GM18951 (cell line): ENCODE data around the gene CRTAP.

Experiments
- POLR2A ChIP-seq: IDR thresholded peaks from 4 replicates; pipeline ENCODE4 v1.6.1; 2011; ENCODE audit warnings: mild to moderate bottlenecking; ENCODE audit not compliant: insufficient read length, insufficient read depth; ENCODE audit errors: extremely low read depth
- in situ Hi-C: fragments of 300-500 bp; cut with MboI; formaldehyde crosslinking; loops from one replicate; pipeline ENCODE4 v1.12.0; 2022; ENCODE audit warnings: low sequenced_read_pairs, mixed read lengths, inconsistent platforms; ENCODE audit not compliant: unreplicated experiment

CRTAP gene

DNA sequence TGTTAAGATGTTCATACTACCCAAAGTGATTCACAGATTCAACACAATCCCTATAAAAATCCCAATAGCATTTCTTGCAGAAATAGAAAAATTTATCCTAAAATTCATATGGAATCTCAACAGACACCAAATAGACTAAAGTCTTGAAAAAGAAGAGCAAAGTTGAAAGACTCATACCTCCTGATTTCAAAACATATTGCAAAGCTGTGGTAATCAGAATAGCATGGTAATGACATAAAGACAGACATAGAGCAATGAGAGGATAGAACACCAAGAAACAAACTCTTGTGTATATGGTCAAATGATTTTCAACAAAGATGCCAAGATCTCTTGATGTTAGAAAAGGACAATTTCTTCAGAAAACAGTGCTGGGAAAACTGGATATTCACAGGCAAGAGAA lies 25.1 kb upstream of the CRTAP start:
- no peak for TF ChIP-seq POLR2A
- in situ Hi-C loops, result loop anchor here (25.0 kb wide), 1 partner anchor 351 kb away; no protein-coding TSS in a partner anchor

DNA sequence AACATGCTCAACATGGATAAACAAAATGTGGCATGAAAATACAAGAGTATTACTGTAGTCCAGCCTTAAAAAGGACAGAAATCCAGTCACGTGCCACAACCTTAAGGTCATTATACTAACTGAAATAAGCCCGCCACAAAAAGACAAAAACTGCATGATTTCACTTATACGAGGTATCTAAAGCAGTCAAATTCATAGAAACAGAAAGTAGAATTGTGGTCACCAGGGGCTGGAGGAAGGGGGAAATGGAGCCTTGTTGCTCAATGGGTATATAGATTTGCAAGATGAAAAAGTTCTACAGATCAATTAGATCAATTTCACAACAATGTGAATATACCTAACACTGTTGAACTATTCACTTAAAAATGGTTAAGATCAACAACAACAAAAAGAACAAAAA lies 24.3 kb upstream of the CRTAP start:
- TF ChIP-seq POLR2A, result no peak
- in situ Hi-C loops, result loop anchor here (25.0 kb wide), 1 partner anchor 352 kb away; no protein-coding TSS in a partner anchor

DNA sequence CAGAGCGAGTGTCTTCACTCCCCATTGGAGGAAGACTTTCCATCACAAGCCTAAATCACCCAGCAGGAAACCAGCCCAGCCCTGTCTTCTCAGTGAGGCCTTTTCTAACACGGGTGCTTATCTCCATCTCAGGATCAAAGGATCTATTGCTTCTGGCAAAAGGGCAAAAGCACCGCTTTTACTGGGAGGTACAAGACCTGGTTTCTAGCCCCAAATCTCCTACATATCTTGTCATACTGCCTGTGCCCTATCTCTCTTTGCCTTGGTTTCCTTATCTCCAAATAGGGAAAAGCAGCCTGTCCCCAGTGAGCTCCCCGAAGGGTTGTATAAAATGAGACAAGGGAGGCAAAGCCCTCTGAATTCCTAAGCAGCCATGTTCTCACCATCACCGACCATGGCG lies 22.1 kb upstream of the CRTAP start:
- TF ChIP-seq POLR2A, result no peak
- in situ Hi-C loops, result loop anchor here (25.0 kb wide), 1 partner anchor 354 kb away; no protein-coding TSS in a partner anchor

DNA sequence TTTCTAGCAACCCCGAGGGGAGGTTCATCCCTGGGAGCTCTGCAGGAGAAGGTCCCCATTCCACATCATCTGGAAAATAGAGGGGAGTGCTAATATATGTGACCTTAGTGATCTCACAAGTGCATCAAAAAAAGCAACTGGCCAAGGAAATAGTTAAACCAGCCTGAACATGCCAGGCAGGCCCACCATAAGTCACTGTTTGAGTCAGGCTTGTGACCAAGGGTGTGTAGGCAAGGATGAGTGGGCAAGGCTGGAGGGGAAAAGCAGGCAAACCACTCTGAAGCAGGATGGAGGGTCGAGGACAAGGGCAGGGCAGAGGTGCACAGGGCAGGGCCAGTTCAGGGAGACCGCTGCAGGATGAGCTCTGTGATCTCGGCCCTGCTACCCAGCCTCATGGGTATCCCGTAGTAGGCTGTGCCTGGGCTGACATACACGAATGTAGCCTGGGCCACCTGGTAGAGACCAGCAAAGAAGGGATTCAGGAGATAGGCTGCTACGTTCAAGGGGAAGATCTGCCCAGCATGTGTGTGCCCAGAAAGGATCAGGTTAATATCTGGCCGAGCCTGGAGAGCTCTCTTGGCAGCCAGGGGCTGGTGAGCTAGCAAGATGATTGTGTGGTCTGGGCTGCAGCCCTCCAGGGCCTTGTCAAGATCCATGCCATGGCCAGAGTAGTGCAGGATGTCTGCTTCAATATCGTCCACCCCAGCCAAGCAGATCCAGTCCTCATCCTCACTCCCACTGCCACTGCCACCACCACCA lies 21.1 kb upstream of the CRTAP start:
- no peak for TF ChIP-seq POLR2A
- in situ Hi-C loops, result loop anchor here (25.0 kb wide), 1 partner anchor 355 kb away; no protein-coding TSS in a partner anchor

DNA sequence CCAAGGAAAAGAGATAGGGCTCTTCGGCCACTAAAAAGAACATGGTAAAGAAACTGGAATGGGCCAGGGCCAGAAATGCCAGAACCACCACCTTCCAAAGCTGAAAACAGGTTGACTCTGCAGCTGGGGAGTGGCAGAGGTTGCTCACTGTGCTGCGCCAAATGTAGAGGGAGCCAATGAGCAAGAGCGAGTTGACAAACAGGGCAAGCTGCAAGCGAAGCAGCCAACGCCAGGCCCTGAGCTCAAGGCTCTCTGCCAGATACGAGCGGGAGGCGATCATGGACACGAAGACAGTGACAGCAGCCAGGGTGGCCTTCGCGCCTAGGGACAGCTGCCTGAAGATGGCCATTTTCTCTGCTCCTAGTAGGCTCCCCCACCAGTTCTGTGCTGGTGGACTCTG lies 20.0 kb upstream of the CRTAP start:
- in situ Hi-C loops, result loop anchor here (25.0 kb wide), 1 partner anchor 357 kb away; no protein-coding TSS in a partner anchor
- TF ChIP-seq POLR2A, result no peak

DNA sequence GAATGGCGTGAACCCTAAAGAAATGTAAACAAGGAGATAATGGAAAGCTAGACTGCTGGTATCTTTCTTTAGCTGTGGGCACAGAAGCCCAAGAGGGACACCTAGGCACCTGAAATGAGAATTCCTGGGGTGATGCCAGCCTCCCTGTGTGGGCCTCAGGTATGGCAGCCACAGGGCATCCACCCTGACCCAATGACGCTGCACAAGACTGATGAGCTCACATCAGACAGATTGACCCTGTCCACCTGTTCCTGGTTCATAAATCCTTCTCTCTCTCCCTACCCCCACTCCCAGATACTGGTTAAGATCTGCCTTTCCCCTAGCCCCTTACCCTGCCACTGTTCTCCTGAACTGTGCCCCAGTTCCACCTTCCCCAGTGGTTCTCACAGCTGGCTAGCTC lies 18.4 kb upstream of the CRTAP start:
- TF ChIP-seq POLR2A, result no peak
- in situ Hi-C loops, result loop anchor here (25.0 kb wide), 1 partner anchor 358 kb away; no protein-coding TSS in a partner anchor

DNA sequence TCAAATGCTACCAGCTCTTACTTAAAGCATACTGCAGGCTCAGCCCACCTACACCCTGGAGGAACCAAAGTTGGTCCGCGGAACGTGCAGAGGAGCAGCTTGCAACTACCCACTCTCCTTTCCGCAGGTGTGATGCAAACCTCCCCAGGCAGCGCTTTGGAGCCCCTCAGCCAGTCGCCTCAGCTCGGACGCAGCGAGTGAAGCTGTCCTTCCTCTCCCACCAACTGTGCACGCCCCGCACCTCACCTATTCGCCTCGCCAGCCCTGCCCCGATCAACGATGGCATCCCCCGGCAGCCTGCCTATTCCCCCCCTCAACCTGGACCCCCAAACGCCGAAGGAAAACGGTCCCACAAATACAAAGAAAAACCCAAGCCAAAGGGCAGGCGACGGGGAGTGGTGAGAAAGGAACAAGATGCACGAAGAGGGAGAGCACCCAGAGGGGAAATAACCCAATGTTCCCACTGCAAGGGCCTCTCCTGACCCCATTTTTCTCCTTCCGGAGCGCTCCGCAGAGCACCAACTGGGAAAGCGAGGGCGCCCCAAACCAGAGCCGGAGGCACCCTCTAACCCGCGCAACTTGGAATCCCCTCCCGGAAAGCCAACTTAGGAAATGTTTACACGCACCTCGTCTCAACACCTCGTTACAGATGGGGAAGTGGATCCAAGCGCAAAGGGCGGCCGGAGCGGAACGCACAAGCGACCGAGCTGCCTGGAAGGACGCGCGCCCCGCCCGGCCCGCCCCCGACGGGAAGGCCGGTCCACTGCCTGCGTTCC lies 17.5 kb upstream of the CRTAP start:
- TF ChIP-seq POLR2A, result no peak
- in situ Hi-C loops, result loop anchor here (25.0 kb wide), 1 partner anchor 359 kb away; no protein-coding TSS in a partner anchor

DNA sequence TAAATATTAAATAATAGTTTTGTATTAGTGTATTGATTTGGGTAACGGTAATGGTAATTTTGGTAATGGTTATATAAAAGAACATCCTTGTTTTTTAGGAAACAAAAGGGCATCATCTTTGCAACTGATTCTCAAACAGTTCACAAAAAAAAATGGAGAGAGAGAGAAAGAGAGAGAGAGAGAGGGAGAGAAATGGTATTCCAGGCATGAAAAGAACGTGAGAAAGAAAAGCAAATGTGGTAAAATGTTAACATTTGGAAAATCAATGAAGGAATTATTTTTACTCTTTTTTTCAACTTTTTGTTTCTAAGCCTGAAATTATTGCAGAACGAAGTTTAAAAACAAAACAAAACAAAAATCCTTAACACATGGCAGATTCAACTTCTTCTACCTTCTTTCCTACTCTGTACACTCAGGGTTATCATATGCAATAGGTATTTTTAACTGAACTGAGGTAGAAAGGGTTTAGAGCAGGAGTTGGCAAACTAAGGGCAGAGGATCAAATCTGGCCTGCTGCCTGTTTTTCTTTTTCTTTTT lies 14.6 kb upstream of the CRTAP start:
- TF ChIP-seq POLR2A, result no peak
- in situ Hi-C loops, result loop anchor here (25.0 kb wide), 1 partner anchor 362 kb away; no protein-coding TSS in a partner anchor

DNA sequence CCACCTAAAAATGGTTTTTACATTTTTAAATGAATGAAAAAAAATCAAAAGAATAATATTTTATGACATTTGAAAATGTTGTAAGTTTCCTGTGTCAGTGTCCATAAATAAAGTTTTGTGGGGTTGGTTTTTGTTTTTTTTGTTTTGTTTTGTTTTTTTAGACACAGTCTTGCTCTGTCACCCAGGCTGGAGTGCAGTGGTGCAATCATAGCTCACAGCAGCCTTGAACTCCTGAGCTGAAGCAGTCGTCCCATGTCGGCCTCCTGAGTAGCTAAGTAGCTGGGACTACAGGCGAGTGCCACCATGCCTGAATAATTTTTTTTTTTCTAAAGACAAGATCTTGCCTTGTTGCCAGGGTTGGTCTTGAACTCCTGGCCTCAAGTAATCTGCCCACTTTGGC lies 14.1 kb upstream of the CRTAP start:
- in situ Hi-C loops, result loop anchor here (25.0 kb wide), 1 partner anchor 362 kb away; no protein-coding TSS in a partner anchor
- TF ChIP-seq POLR2A, result no peak

DNA sequence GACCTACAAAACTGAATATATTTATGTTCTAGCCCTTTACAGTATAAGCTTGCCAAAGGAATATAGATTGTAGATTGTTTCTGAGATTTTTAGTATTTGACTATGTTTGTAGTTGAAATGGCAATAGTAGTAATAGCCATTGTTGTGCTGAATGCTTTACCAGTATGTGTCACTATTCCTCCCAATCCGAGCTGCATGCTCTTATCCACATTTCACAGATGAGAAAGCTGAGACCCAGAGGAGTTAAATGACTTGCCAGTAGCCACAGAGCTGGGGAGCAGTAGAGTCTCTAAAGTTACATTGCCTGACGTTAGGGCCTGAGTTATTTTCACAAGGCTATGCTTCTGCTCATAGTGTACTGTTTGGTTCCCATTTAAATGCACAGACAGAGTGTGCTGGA lies 13.6 kb upstream of the CRTAP start:
- no peak for TF ChIP-seq POLR2A
- in situ Hi-C loops, result no loop called here

DNA sequence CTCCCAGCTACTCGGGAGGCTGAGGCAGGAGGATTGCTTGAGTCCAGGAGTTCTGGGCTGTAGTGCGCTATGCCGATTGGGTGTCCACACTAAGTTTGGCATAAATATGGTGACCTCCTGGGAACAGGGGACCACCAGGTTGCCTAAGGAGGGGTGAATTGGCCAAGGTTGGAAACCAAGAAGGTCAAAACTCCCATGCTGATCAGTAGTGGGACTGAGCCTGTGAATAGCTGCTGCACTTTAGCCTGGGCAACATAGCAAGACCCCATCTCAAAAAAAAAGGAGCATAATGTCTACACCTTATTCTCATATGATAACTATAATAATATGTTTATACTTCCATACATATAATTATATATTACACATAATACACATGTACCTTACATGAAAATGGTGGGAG lies 10.8 kb upstream of the CRTAP start:
- in situ Hi-C loops, result no loop called here
- no peak for TF ChIP-seq POLR2A

DNA sequence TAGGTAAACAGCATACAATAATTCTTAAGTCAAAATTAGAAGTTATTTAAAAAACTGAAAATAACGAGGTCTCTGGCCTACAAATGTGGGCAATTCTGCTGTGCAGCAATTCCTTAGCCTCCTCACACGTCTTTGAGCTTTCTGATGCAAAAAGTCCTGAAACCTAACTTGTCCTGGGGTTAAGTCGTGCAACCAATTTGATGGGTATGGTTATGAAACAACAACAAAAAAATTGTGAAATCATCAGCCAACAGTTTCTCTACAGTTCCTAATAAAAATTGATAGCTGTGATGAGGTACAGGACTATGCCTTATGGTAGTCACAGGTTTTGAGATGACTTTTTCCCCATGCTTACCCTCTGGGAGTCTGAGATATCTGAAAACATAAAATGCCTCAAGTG lies 10.3 kb upstream of the CRTAP start:
- in situ Hi-C loops, result no loop called here
- no peak for TF ChIP-seq POLR2A

DNA sequence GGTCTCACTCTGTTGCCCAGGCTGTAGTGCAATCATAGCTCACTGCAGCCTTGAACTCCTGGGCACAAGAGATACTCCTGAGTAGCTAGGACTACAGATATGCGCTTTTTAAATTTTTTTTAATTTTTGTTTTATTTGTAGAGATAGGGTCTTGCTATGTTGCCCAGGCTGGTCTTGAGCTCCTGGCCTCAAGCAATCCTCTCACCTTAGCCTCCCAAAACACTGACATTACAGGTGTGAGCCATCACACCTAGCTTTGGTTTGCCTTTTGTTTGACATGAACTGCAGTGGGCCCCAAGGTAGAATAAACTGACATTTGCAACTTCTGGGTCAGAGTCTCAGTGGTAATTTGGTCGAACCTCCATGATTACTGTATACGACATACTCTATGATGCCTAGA lies 9.0 kb upstream of the CRTAP start:
- in situ Hi-C loops, result no loop called here
- TF ChIP-seq POLR2A, result no peak
